GM21526 (cell line): ENCODE measurements around the gene TMPRSS9.

Experiments used
- ATAC-seq: cut with Tn5 transposase; IDR thresholded peaks from one replicate; pipeline ENCODE4 v1.9.1; 2021; ENCODE audit warnings: moderate library complexity; ENCODE audit not compliant: unreplicated experiment, low FRiP score

TMPRSS9 gene

GRCh38 chr19:2431318-2432055 is 71.4 kb downstream of the TMPRSS9 start:
- no peak for ATAC-seq

- ATAC-seq, result no peak
Measured at GRCh38 chr19:2432131-2432848, 72.2 kb downstream of the TMPRSS9 start.

GRCh38 chr19:2433854-2434253 is 73.8 kb downstream of the TMPRSS9 start:
- ATAC-seq, result no peak

- no peak for ATAC-seq
Measured at GRCh38 chr19:2434267-2434666, 74.2 kb downstream of the TMPRSS9 start.

- no peak for ATAC-seq
Measured at GRCh38 chr19:2434721-2435265, 74.7 kb downstream of the TMPRSS9 start.

GRCh38 chr19:2436384-2436783 is 76.3 kb downstream of the TMPRSS9 start:
- no peak for ATAC-seq

- no peak for ATAC-seq
Measured at GRCh38 chr19:2436926-2437325, 76.9 kb downstream of the TMPRSS9 start.

GRCh38 chr19:2438178-2438577 is 78.1 kb downstream of the TMPRSS9 start:
- no peak for ATAC-seq

- no peak for ATAC-seq
Measured at GRCh38 chr19:2440515-2440914, 80.5 kb downstream of the TMPRSS9 start.

- ATAC-seq, result no peak
Measured at GRCh38 chr19:2441096-2441752, 81.2 kb downstream of the TMPRSS9 start.

GRCh38 chr19:2443116-2443784 is 83.2 kb downstream of the TMPRSS9 start:
- no peak for ATAC-seq

GRCh38 chr19:2443785-2444182 is 83.7 kb downstream of the TMPRSS9 start:
- no peak for ATAC-seq

- ATAC-seq, result no peak
Measured at GRCh38 chr19:2444251-2445002, 84.4 kb downstream of the TMPRSS9 start.

GRCh38 chr19:2446381-2446780 is 86.3 kb downstream of the TMPRSS9 start:
- ATAC-seq, result no peak

- ATAC-seq, result no peak
Measured at GRCh38 chr19:2449019-2449418, 89.0 kb downstream of the TMPRSS9 start.

GRCh38 chr19:2451138-2451537 is 91.1 kb downstream of the TMPRSS9 start:
- ATAC-seq, result no peak

- no peak for ATAC-seq
Measured at GRCh38 chr19:2451741-2452140, 91.7 kb downstream of the TMPRSS9 start.

GRCh38 chr19:2453431-2454025 is 93.5 kb downstream of the TMPRSS9 start:
- no peak for ATAC-seq

GRCh38 chr19:2454199-2454961 is 94.3 kb downstream of the TMPRSS9 start:
- ATAC-seq, result no peak
